ENCODE measurements around the gene SLC23A2.

Gene SLC23A2

DNA sequence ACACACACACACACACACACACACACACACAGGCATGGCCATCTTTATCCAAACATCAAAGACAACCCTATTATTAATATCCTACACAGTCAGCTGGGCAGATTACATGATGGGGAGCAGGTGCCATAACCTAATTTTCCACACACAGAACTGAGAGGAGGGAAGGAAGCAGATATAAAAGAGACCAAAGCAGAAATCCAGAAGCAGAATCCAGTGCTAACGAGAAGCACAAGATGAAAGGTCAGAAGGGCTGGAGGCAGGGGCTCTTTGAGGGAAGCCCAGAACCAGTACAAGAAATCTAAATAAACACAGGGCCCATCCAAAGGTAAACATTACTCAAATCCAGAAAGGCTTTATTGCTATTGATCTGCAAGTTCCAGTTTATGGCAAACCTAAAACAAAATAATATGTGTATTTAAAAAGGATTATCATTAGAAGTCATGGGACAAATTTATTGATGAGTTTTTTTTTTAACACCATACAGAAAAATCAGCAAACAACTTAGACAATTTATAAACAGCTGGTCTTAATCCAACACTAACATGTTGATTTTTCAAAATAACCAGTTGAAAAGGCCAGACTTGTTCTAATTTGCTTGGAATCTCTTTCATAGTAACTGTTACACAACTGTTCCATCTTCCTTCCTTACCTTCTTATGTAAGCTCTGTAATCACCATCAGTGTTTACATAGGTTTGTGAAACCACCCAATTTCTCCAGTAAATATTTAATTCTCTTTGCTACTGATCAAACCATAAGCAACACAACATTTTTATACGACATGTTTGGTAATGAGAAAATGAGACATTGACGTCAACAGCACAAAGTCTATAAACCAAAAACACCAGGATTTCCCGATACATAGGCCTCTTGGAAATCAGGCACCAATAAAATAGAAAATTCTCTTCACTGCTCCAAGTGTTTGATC is 34.2 kb downstream of the SLC23A2 start:
- DNase-seq (ENCODE audit: low spot score), result no peak

GRCh38 chr20:4962241-4962855 is 39.0 kb downstream of the SLC23A2 start:
- no peak for DNase-seq (ENCODE audit: low spot score)

DNA sequence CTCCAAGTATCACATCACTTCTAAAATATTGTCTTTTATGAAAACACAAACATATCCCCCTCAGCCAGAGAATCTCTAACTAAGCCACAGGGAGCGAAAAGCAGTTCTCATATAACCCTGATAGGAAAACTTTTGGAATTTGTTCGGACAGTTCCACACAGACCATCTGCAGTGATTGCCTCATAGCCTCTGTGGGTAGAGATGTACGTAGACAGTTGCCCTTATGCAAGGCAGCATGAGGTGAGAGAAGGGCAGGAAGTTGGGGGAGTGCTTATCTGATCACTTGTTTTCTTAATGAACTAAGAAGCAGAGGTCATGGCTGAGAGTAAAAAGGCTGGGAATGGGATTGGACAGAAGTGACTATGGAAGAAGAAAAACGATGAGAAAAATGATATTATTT is 39.6 kb downstream of the SLC23A2 start:
- no peak for DNase-seq (ENCODE audit: low spot score)

DNA sequence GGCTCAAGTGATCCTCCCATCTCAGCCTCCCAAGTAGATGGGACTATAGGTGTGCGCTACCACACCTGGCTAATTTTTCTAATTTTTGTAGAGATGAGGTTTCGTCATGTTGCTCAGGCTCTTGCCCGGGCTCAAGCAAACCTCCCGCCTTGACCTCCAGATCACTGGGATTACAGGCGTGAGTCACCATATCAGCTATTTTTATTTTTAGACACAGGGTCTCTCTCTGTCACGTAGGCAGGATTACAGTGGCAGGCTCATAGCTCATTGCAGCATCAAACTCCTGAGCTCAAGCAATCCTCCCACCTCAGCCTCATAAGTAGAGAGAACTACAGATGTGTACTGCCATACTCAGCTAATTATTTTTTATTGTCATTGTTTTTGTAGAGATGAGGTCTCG is 41.7 kb downstream of the SLC23A2 start:
- DNase-seq (ENCODE audit: low spot score), result no peak

DNA sequence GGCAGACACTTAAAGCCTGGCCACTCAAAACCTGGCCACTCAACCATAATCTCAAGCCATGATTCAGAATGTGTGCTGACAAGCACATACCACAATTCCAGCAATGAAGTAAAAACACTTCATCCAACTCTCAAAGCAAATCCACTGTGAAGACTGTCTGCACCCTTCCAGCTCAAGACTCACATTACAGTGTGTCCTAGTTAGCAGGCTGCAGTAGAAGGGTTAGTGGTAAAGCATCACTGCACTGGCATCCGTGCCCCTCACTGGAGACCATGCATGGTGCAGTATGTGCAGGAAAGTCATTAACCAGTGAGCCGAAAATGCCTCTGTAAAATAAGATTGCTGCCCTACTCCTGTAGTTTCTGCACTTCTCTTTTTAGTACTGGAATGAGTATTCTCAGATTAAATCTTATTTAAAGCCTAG is 43.4 kb downstream of the SLC23A2 start:
- no peak for DNase-seq (ENCODE audit: low spot score)

GRCh38 chr20:4957187-4957586 is 44.1 kb downstream of the SLC23A2 start:
- DNase-seq (ENCODE audit: low spot score), result no peak

DNA sequence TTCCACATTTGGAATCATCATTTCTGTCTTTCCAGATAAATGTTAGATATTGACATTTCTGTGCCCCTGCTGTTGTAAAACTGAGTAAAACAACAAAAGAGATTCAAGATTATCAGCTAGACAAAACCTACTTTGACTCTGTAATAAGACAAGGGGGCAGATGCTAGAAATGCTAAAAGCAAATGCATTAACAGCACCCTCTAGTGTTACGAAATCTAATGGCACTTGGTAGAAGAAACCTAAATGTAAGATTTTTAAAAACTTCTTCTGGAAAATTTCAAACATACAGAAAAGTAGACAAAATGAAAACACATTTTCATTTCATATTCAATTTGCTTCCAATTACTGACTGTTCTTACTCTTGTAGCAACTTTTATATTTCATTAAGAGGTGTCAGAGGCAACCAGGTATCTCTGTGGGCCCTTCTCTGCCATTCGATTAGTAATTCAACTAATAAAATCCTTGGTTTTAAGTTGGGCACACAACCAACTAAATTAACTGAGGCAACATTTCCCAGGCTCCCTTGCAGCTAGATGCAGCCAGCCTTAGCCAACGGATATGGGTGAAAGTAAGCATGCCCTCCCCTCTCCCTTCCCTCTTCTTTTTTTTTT is 45.0 kb downstream of the SLC23A2 start:
- peak; percentile 41 for DNase-seq (ENCODE audit: low spot score)

- DNase-seq (ENCODE audit: low spot score), result no peak
Observed at GRCh38 chr20:4953881-4954280, 47.4 kb downstream of the SLC23A2 start.

DNA sequence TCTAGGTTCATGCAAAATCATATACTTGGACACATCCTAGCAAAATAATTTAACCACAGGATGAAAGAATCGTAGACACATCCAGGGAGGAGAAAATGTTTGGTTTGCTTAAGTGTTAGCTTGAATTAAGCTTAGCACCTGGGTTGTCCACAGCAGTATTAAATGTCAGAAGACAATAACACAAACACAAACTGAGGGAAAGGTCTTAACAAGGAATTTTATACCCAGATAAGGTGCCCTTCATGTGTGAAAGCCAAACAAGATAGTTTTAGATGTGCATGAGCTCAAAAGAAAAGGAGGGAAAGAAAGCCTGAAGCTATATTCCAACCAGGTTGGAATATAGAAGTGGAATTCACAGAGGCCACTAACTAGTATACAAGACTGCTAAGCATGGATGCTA is 49.1 kb downstream of the SLC23A2 start:
- DNase-seq (ENCODE audit: low spot score), result no peak

GRCh38 chr20:4951299-4951698 is 50.0 kb downstream of the SLC23A2 start:
- DNase-seq (ENCODE audit: low spot score), result no peak

DNA sequence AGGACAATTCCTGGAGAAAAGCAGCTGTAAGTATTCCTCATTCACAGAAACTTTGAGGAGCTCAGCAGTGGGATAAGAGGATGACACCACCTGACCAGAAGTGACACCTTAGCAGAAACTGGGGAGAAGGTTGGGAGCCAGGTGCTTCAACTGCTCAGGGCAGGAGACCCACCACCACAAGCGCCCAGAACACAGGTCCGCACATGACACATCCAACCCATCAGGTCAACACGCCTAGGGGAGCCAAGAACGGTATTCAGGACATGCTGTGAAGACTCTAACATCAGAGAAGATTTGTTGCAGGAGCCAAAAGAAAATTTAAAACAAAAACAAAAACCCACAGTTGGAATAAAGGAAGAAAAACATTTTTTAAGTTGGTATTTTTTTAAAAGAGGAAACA is 50.5 kb downstream of the SLC23A2 start:
- no peak for DNase-seq (ENCODE audit: low spot score)

GRCh38 chr20:4950437-4950836 is 50.9 kb downstream of the SLC23A2 start:
- DNase-seq (ENCODE audit: low spot score), result no peak

DNA sequence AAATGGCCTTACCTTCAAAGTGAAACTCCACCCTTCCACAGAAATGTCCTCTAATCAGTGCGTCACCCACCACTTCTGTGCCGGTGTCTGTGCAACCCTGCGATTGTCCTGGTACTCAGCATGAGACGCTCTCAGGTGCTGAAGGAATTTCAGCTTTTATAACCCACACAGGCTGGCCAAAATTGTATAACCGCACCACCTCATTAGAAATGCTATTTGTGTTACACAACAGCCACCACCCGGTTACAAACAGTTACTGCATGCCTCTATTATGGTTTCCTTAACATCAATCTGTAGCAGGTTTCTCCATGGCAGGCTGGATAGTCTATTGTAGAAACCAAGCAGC is 51.5 kb downstream of the SLC23A2 start:
- DNase-seq (ENCODE audit: low spot score), result no peak

DNA sequence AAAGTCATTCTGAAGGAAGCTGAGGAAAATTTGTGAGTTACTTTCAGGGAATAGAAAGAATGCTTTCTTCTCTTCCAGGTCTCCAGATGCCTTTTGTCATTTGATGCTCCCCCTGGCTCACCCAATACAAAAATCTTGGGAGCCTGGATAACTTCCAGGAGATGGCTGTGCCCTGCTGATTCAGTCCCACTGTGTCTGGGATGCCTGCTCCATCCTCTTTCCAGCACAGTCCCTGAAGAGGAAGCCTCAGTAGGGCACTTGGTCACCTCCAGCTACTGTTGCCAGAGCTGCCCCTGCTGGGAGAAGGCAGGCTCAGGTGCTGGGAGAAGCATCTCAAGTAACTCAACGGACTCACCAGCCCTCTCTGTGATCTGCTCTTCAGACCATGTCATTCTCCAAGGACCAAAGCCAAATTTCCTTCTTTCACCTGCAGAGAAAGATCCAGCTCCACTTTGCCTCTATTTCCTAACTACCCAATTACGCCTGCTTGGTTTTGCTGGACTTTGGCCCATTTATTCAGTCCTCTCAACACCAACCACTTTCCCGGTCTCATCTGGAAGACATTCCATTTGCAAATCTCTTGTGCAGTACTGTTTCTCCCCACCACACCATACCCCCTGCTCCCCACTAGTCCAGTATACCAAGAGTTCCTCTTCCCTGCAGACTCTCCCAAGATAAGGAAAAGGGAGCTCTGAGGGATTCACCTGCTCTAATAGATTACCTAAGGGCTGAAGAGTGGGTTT is 53.3 kb downstream of the SLC23A2 start:
- no peak for DNase-seq (ENCODE audit: low spot score)

DNA sequence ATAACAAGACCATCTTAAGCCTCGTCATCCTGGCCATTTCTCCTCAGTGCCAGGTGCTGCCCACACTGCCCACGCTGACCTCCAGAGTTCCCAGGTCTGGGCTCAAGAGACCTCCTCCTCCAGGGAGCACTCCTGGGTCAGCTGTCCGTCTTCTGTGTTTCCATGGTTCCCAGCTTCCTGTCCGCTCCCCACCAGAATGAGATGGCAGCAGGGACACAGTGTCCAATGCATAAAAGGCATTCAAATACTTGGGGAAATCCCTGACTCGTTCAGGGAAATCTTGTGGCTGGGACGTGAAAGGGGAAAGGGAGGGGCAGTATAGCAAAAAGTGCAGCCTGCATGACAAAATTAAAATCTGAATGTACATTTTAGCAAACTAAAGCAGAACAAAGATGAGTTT is 54.3 kb downstream of the SLC23A2 start:
- no peak for DNase-seq (ENCODE audit: low spot score)

DNA sequence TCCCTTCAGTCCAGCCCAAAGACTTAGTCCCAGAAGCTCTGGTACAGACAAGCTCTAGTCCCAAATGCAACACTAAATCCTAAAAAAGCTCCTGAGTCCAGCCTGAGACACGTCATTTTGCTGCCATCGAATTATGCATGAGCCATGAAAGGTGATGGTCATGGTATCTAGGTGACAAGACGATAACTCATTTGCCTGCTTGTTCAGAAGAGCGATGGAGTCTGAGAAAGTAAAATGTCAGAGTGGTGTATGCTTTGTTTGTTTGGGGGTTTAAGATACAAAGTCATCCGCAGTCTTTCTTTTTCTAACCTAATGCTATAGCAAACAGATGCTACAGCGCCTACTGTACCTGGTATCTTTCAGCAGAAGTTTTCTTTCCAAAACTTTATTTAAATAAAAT is 54.7 kb downstream of the SLC23A2 start:
- no peak for DNase-seq (ENCODE audit: low spot score)

DNA sequence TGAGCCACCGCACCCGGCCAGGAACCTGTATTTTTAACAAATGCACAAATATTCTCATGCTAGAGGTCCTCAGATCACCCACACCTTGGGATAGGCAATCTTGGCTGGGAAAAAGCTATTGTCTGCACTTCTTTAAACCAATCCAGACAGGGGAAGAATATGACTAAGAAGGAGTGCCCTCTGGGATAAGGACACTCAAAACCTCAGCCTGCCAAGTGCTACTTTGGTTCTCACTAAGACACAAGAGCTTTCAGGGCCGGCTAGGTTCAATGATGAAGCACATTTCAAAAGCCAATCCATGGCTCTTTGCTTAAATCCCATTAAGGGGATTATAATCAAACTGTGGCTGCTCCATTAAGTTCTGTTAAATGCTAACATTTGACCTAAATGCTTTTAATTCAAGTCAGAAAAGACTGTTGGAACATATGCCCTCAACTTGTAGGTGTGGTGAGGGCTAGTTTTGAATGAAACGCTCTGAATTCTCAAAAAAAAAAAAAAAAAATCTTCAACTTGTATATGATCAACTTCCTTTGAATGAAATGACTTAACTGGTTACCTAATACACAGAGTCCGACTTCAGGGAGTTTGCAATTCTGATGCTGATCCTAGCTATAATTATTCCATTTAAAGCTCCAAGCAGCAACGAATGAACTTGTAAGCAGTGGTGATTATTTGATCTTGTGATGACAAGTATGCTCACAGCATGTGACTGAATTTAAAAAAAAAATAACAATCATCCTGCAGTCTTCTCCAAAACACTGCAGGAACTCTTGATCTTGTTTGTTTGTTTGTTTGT is 56.6 kb downstream of the SLC23A2 start:
- DNase-seq (ENCODE audit: low spot score), result no peak

- DNase-seq (ENCODE audit: low spot score), result no peak
Observed at GRCh38 chr20:4942331-4942730, 59.0 kb downstream of the SLC23A2 start.

GRCh38 chr20:4937407-4938319 is 63.6 kb downstream of the SLC23A2 start:
- DNase-seq (ENCODE audit: low spot score), result no peak

DNA sequence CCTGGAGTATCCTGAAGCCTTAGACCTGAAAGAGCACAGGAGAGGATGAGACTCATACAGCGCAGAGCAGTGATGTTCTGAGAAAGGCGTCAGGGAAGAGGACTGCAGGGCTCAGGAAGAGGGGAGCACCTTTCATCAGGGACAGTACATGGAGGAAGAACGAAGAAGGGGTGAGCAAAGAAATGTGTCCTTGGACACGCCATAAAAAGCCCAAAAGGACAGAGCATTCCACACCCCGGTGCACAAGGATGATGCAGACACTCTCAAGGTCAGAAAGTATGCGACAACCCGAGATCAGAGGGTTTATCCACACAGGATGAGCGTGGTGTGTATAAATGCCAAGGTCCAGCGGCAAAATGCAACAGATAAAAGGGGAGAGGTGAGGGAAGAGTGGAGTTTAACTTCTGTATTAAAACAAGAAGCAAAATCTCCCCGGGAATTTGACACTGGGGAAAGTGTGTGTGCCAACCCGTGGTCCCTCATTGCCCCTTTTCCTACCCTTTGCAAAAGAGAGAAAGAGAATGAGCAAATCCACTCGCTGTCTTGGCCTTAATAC is 64.4 kb downstream of the SLC23A2 start:
- no peak for DNase-seq (ENCODE audit: low spot score)

Measured in hematopoietic multipotent progenitor cell treated with erythropoietin and hydrocortisone succinate and interleukin-3 and kit ligand, for 17 days (in vitro differentiated cells).